Stomach (tissue), 9 donors: ENCODE data around the gene CTR9. TPM values are rescaled to one million over a fixed set of nuclear protein-coding genes. Genes with fewer than 3 reads are reported as not detected.

ENCODE experiments used
- DNase-seq, 2 donors: peaks; one replicate each; pipeline versions ENCODE4 v3.0.0 to v3.0.0-alpha.2; 2013 to 2019
- H3K27ac ChIP-seq, 5 donors: fragments of 200-600 bp in 4 of 5; sonication (generic) in 4 of 5; one replicate each; pipeline ENCODE4 v1.5.1; 2013 to 2019; ENCODE audit warnings: mild to moderate bottlenecking in 1 of 5, moderate library complexity in 1 of 5
- H3K27me3 ChIP-seq, 3 donors: fragments of 200-600 bp; sonication (generic); one replicate each; pipeline ENCODE4 v1.5.1; 2017 to 2019; ENCODE audit warnings: mixed run types in 1 of 3
- H3K36me3 ChIP-seq, 4 donors: fragments of 200-600 bp; sonication (generic); 1 replicate in 3 of 4; 2 replicates in 1 of 4; pipeline ENCODE4 v1.5.1; 2016 to 2019
- H3K4me1 ChIP-seq, 4 donors: fragments of 200-600 bp; sonication (generic); one replicate each; pipeline ENCODE4 v1.5.1; 2016 to 2019
- H3K4me3 ChIP-seq, 4 donors: fragments of 200-600 bp; sonication (generic) in 3 of 4; one replicate each; pipeline ENCODE4 v1.5.1; 2016 to 2019; ENCODE audit warnings: mild to moderate bottlenecking in 1 of 4
- H3K9me3 ChIP-seq, 4 donors: fragments of 200-600 bp; sonication (generic); one replicate each; pipeline ENCODE4 v1.5.1; 2016 to 2019
- CTCF ChIP-seq, 7 experiments: fragments of 450-650 bp in 4 of 7; fragments of 200-600 bp in 3 of 7; sonication (generic) in 3 of 7; IDR thresholded peaks; one replicate each; pipeline ENCODE4 v1.5.1; 2016 to 2019; ENCODE audit warnings: antibody characterized with exemption in 7 of 7, control low read depth in 2 of 7, mild to moderate bottlenecking in 1 of 7
- EP300 ChIP-seq: sonication (generic); formaldehyde crosslinking; IDR thresholded peaks from one replicate; pipeline ENCODE4 v1.6.1; 2017; ENCODE audit warnings: antibody characterized with exemption
- POLR2A ChIP-seq, 4 donors: fragments of 450-650 bp; IDR thresholded peaks; one replicate each; pipeline ENCODE4 v1.6.1; 2016; ENCODE audit warnings: antibody characterized with exemption in 4 of 4, control low read depth in 2 of 4, mild to moderate bottlenecking in 1 of 4, moderate library complexity in 1 of 4
- POLR2AphosphoS5 ChIP-seq, 3 donors: sonication (generic); formaldehyde crosslinking; IDR thresholded peaks; one replicate each; pipeline ENCODE4 v1.6.1; 2016; ENCODE audit warnings: antibody characterized with exemption in 3 of 3
- WGBS, 5 donors: extraction: QIAGEN DNeasy Blood & Tissue Kit in 3 of 5; methylation state at CpG; one replicate each; pipeline versions ENCODE4 v1.1.5 to v1.1.7; 2013 to 2018; 5-methylcytosine and 5-hydroxymethylcytosine counted together
- intact Hi-C: fragments of 100-400 bp; cut with DNase I; formaldehyde crosslinking; loops from one replicate; pipeline ENCODE4 v1.15.1; 2023; ENCODE audit warnings: low total_unique reads
- polyA plus RNA-seq, 3 donors: library from polyadenylated mRNA; stranded (reverse); fragments of 200-250 nt; gene quantifications; one replicate each; pipeline ENCODE4 v1.2.3, GENCODE V29; 2013
- small RNA-seq, 4 donors: library from RNA; depleted of rRNA; stranded (forward); fragments of <200 nt; gene quantifications; one replicate each; pipeline ENCODE3, GENCODE V24; 2016
- total RNA-seq, 5 donors: library from RNA; depleted of rRNA; stranded (reverse); fragments of >200 nt; gene quantifications; one replicate each; pipeline versions ENCODE4 v1.1.0 to v1.2.3, GENCODE V29; 2014 to 2016
- donor health status: healthy with polysubstance abuse.
- donor health status: Bipolar disorder and iron deficiency.
- donor health status: healthy.

The CTR9 gene
- total and polyA plus RNA-seq, 8 donors, result 9.1 to 39.5 (median 10.4) TPM

GRCh38 chr11:10823152-10823579, 72.1 kb downstream of the CTR9 start:
- TF ChIP-seq EP300 (no peak), CTCF (IDR thresholded peaks at IDR 0.05) (no peak), POLR2A (IDR thresholded peaks at IDR 0.05) (no peak), POLR2AphosphoS5 (IDR thresholded peaks at IDR 0.05) (no peak)
- peak in 1 of 2 donors; percentile 40 for DNase-seq
- intact Hi-C loops, result no loop called here
- peaks cover 0 to 7% (median 0%) of the 10 kb centered on the region in 4 donors for H3K4me1 ChIP-seq
- H3K36me3 ChIP-seq, result no peaks in the 10 kb centered on the region
- no peaks in the 10 kb centered on the region for H3K9me3 ChIP-seq
- H3K27ac ChIP-seq, result peak overlapping the region in 1 of 5 donors; percentile 12
- 37 to 58% (median 51%) methylated on average over 2 of the region's 2 CpGs for WGBS, 5 donors
- no peaks in the 10 kb centered on the region for H3K27me3 ChIP-seq
- no peak overlapping the region for H3K4me3 ChIP-seq

- WGBS, 5 donors, result 57 to 69% (median 60%) methylated on average over 3 of the region's 3 CpGs
- H3K36me3 ChIP-seq, result no peaks in the 10 kb centered on the region
- no peak overlapping the region for H3K4me3 ChIP-seq
- no peak for DNase-seq
- no peak overlapping the region for H3K27ac ChIP-seq
- no peak for TF ChIP-seq EP300
- no peak for TF ChIP-seq POLR2AphosphoS5 (IDR thresholded peaks at IDR 0.05)
- TF ChIP-seq CTCF (IDR thresholded peaks at IDR 0.05), result no peak
- TF ChIP-seq POLR2A (IDR thresholded peaks at IDR 0.05), result no peak
- peaks cover 0 to 7% (median 0%) of the 10 kb centered on the region in 4 donors for H3K4me1 ChIP-seq
- H3K27me3 ChIP-seq, result no peaks in the 10 kb centered on the region
- intact Hi-C loops, result no loop called here
- H3K9me3 ChIP-seq, result no peaks in the 10 kb centered on the region
These were observed 73.8 kb downstream of the CTR9 start for GRCh38 chr11:10824888-10825287.

- H3K27me3 ChIP-seq, result no peaks in the 10 kb centered on the region
- H3K9me3 ChIP-seq, result no peaks in the 10 kb centered on the region
- no peaks in the 10 kb centered on the region for H3K36me3 ChIP-seq
- intact Hi-C loops, result no loop called here
- no peak overlapping the region for H3K4me3 ChIP-seq
- no peak overlapping the region for H3K27ac ChIP-seq
- peaks cover 0 to 1% (median 0%) of the 10 kb centered on the region in 4 donors for H3K4me1 ChIP-seq
- no peak for DNase-seq
- TF ChIP-seq POLR2AphosphoS5 (IDR thresholded peaks at IDR 0.05), result no peak
- WGBS, 5 donors, result 71 to 95% (median 91%) methylated on average over 2 of the region's 2 CpGs
These were observed 77.4 kb downstream of the CTR9 start for GRCh38 chr11:10828402-10828801.

GRCh38 chr11:10829139-10829538, 78.1 kb downstream of the CTR9 start:
- TF ChIP-seq CTCF (IDR thresholded peaks at IDR 0.05), result no peak
- 89 to 96% (median 95%) methylated on average over 4 of the region's 4 CpGs for WGBS, 5 donors
- no peak overlapping the region for H3K27ac ChIP-seq
- no peaks in the 10 kb centered on the region for H3K4me1 ChIP-seq
- intact Hi-C loops, result no loop called here
- H3K4me3 ChIP-seq, result no peak overlapping the region
- no peak for DNase-seq
- no peaks in the 10 kb centered on the region for H3K36me3 ChIP-seq
- no peaks in the 10 kb centered on the region for H3K27me3 ChIP-seq
- no peaks in the 10 kb centered on the region for H3K9me3 ChIP-seq

Small RNA genes within 50 kb of the gene (small RNA-seq; reads per million reads assigned to genes)
- gene RF00019 (0 reads per million in 4 donors), gene SNORD97 (0 reads per million in 4 donors)

Other genes with a start within 250 kb of the CTR9 start
- 10 to 100 TPM in 3 of 5 donors, 1 to 10 TPM in 2; 6.4 to 71.2 (median 22.5) TPM for gene RNF141, start 210.1 kb upstream of the CTR9 start, total RNA-seq
- 10 to 100 TPM; 14.9 to 22.0 (median 16.2) TPM for gene RNF141, start 210.1 kb upstream of the CTR9 start, polyA plus RNA-seq
- gene LYVE1, start 182.6 kb upstream of the CTR9 start, total RNA-seq, result 100 to 1,000 TPM in 1 of 5 donors, 10 to 100 TPM in 3, 1 to 10 TPM in 1; 5.2 to 149 (median 26.8) TPM
- gene LYVE1, start 182.6 kb upstream of the CTR9 start, polyA plus RNA-seq, result 10 to 100 TPM in 1 of 3 donors, 1 to 10 TPM in 2; 7.3 to 14.4 (median 8.6) TPM
- 10 to 100 TPM; 24.6 to 60.7 (median 40.3) TPM for gene IRAG1, start 57.5 kb upstream of the CTR9 start, total RNA-seq
- gene IRAG1, start 57.5 kb upstream of the CTR9 start, polyA plus RNA-seq, result 10 to 100 TPM; 12.7 to 17.2 (median 17.1) TPM
- 100 to 1,000 TPM; 344 to 576 (median 400) TPM for gene EIF4G2, start 57.7 kb downstream of the CTR9 start, total RNA-seq
- 100 to 1,000 TPM; 182 to 291 (median 286) TPM for gene EIF4G2, start 57.7 kb downstream of the CTR9 start, polyA plus RNA-seq
- gene ZBED5, start 106.8 kb downstream of the CTR9 start, total RNA-seq, result 10 to 100 TPM in 4 of 5 donors, 1 to 10 TPM in 1; 9.0 to 54.7 (median 25.9) TPM
- gene ZBED5, start 106.8 kb downstream of the CTR9 start, polyA plus RNA-seq, result 10 to 100 TPM; 10.9 to 34.2 (median 17.4) TPM